ACHN (cell line): ENCODE data around the gene ATE1.
"Not testable (repeated sequence)": the region's sequence is repeated elsewhere in the genome, so short reads cannot be mapped to it uniquely, and the experiment has no call there.

Source experiments
- DNase-seq: peaks from one replicate; pipeline ENCODE4 v3.0.0-alpha.2; 2015
- in situ Hi-C: cut with HindIII; loops from 2 replicates; pipeline ENCODE4 v1.10.0; 2017; ENCODE audit warnings: low sequenced_read_pairs, low pct_ligation_motif_present, low pct_unique_long_range_greater_than_20kb

ATE1 gene

GRCh38 chr10:121732656-121733445 is 195.0 kb downstream of the ATE1 start:
- DNase-seq, result no peak
- in situ Hi-C loops, result no loop called here

GRCh38 chr10:121732172-121732571 is 195.7 kb downstream of the ATE1 start:
- DNase-seq, result no peak
- in situ Hi-C loops, result no loop called here

- in situ Hi-C loops, result no loop called here
These were observed 203.5 kb downstream of the ATE1 start for GRCh38 chr10:121724282-121724681.

GRCh38 chr10:121722665-121723064 is 205.2 kb downstream of the ATE1 start:
- no peak for DNase-seq
- in situ Hi-C loops, result no loop called here

More at GRCh38 chr10:121724282-121724681, 203.5 kb downstream of the ATE1 start:
- DNase-seq, result no peak

GRCh38 chr10:121721257-121721656 is 206.6 kb downstream of the ATE1 start:
- no peak for DNase-seq
- in situ Hi-C loops, result no loop called here

- no peak for DNase-seq
- in situ Hi-C loops, result no loop called here
These were observed 211.9 kb downstream of the ATE1 start for GRCh38 chr10:121715969-121716368.

GRCh38 chr10:121715076-121715475 is 212.8 kb downstream of the ATE1 start:
- DNase-seq, result no peak
- in situ Hi-C loops, result no loop called here

- no peak for DNase-seq
- in situ Hi-C loops, result no loop called here
These were observed 214.3 kb downstream of the ATE1 start for GRCh38 chr10:121713486-121713885.

GRCh38 chr10:121710971-121711370 is 216.9 kb downstream of the ATE1 start:
- no peak for DNase-seq
- in situ Hi-C loops, result no loop called here

GRCh38 chr10:121710207-121710606 is 217.6 kb downstream of the ATE1 start:
- DNase-seq, result no peak
- in situ Hi-C loops, result no loop called here

- in situ Hi-C loops, result no loop called here
- no peak for DNase-seq
These were observed 218.2 kb downstream of the ATE1 start for GRCh38 chr10:121709675-121710073.

- in situ Hi-C loops, result no loop called here
- DNase-seq, result no peak
These were observed 218.8 kb downstream of the ATE1 start for GRCh38 chr10:121708728-121709674.

GRCh38 chr10:121702351-121703320 is 225.2 kb downstream of the ATE1 start:
- DNase-seq, result peak; percentile 32
- in situ Hi-C loops, result no loop called here

- in situ Hi-C loops, result no loop called here
- no peak for DNase-seq
These were observed 227.4 kb downstream of the ATE1 start for GRCh38 chr10:121700416-121700815.

- in situ Hi-C loops, DNase-seq: not testable (repeated sequence)
These were observed 228.1 kb downstream of the ATE1 start for GRCh38 chr10:121699703-121700102.

GRCh38 chr10:121698902-121699301 is 228.9 kb downstream of the ATE1 start:
- no peak for DNase-seq
- in situ Hi-C loops, result no loop called here

- no peak for DNase-seq
- in situ Hi-C loops, result no loop called here
These were observed 229.5 kb downstream of the ATE1 start for GRCh38 chr10:121698336-121698735.

- in situ Hi-C loops, result no loop called here
- DNase-seq, result peak; percentile 43
These were observed 231.0 kb downstream of the ATE1 start for GRCh38 chr10:121696854-121697253.
